ENCODE data around the gene NUDT13. TPM values are rescaled to one million over a fixed set of nuclear protein-coding genes. Genes with fewer than 3 reads are reported as not detected.

The NUDT13 gene
- total RNA-seq, 1 donor from 2014 or later, result 2.3 TPM

GRCh38 chr10:73161079-73161478 lies 50.8 kb downstream of the NUDT13 start:
- no peaks in the 10 kb centered on the region for H3K27me3 Mint-ChIP-seq (ENCODE audit: unreplicated experiment)
- DNase-seq (ENCODE audit: low spot score), result no peak
- H3K4me1 Mint-ChIP-seq (ENCODE audit: unreplicated experiment), result peaks cover 3% of the 10 kb centered on the region
- peak overlapping the region; percentile 43 for H3K4me3 Mint-ChIP-seq (ENCODE audit: unreplicated experiment)
- no peak overlapping the region for H3K27ac Mint-ChIP-seq (ENCODE audit: unreplicated experiment)
- TF ChIP-seq CTCF (IDR thresholded peaks at IDR 0.05; ENCODE audit: unreplicated experiment), result no peak
- H3K36me3 Mint-ChIP-seq (ENCODE audit: low read depth, unreplicated experiment), result peaks cover 38% of the 10 kb centered on the region
- H3K9me3 Mint-ChIP-seq (ENCODE audit: unreplicated experiment), result no peaks in the 10 kb centered on the region

GRCh38 chr10:73161662-73162061 lies 51.4 kb downstream of the NUDT13 start:
- DNase-seq (ENCODE audit: low spot score), result no peak
- H3K9me3 Mint-ChIP-seq (ENCODE audit: unreplicated experiment), result no peaks in the 10 kb centered on the region
- H3K27ac Mint-ChIP-seq (ENCODE audit: unreplicated experiment), result no peak overlapping the region
- H3K27me3 Mint-ChIP-seq (ENCODE audit: unreplicated experiment), result peaks cover 2% of the 10 kb centered on the region
- H3K4me1 Mint-ChIP-seq (ENCODE audit: unreplicated experiment), result peaks cover 9% of the 10 kb centered on the region
- TF ChIP-seq CTCF (IDR thresholded peaks at IDR 0.05; ENCODE audit: unreplicated experiment), result no peak
- H3K4me3 Mint-ChIP-seq (ENCODE audit: unreplicated experiment), result no peak overlapping the region
- peaks cover 36% of the 10 kb centered on the region for H3K36me3 Mint-ChIP-seq (ENCODE audit: low read depth, unreplicated experiment)

GRCh38 chr10:73163096-73163495 lies 52.8 kb downstream of the NUDT13 start:
- Mint-ChIP-seq H3K4me3 (ENCODE audit: unreplicated experiment) (no peak overlapping the region), H3K36me3 (ENCODE audit: low read depth, unreplicated experiment) (peaks cover 34% of the 10 kb centered on the region), H3K9me3 (ENCODE audit: unreplicated experiment) (no peaks in the 10 kb centered on the region), H3K4me1 (ENCODE audit: unreplicated experiment) (peaks cover 20% of the 10 kb centered on the region), H3K27me3 (ENCODE audit: unreplicated experiment) (peaks cover 12% of the 10 kb centered on the region), H3K27ac (ENCODE audit: unreplicated experiment) (no peak overlapping the region)
- no peak for TF ChIP-seq CTCF (IDR thresholded peaks at IDR 0.05; ENCODE audit: unreplicated experiment)
- no peak for DNase-seq (ENCODE audit: low spot score)

- peaks cover 23% of the 10 kb centered on the region for H3K4me1 Mint-ChIP-seq (ENCODE audit: unreplicated experiment)
- peaks cover 13% of the 10 kb centered on the region for H3K36me3 Mint-ChIP-seq (ENCODE audit: low read depth, unreplicated experiment)
- DNase-seq (ENCODE audit: low spot score), result no peak
- H3K27ac Mint-ChIP-seq (ENCODE audit: unreplicated experiment), result peak overlapping the region; percentile 98
- H3K27me3 Mint-ChIP-seq (ENCODE audit: unreplicated experiment), result peaks cover 12% of the 10 kb centered on the region
- no peak for TF ChIP-seq CTCF (IDR thresholded peaks at IDR 0.05; ENCODE audit: unreplicated experiment)
- no peaks in the 10 kb centered on the region for H3K9me3 Mint-ChIP-seq (ENCODE audit: unreplicated experiment)
- H3K4me3 Mint-ChIP-seq (ENCODE audit: unreplicated experiment), result peak overlapping the region; percentile 98
Measured at GRCh38 chr10:73166972-73167371, 56.7 kb downstream of the NUDT13 start.

GRCh38 chr10:73167458-73167782 lies 57.2 kb downstream of the NUDT13 start:
- Mint-ChIP-seq H3K27me3 (ENCODE audit: unreplicated experiment) (peaks cover 12% of the 10 kb centered on the region), H3K4me3 (ENCODE audit: unreplicated experiment) (peak overlapping the region; percentile 98), H3K4me1 (ENCODE audit: unreplicated experiment) (peaks cover 23% of the 10 kb centered on the region), H3K9me3 (ENCODE audit: unreplicated experiment) (no peaks in the 10 kb centered on the region), H3K36me3 (ENCODE audit: low read depth, unreplicated experiment) (peaks cover 10% of the 10 kb centered on the region), H3K27ac (ENCODE audit: unreplicated experiment) (peak overlapping the region; percentile 98)
- no peak for TF ChIP-seq CTCF (IDR thresholded peaks at IDR 0.05; ENCODE audit: unreplicated experiment)
- DNase-seq (ENCODE audit: low spot score), result no peak

All from endothelial cell (in vitro differentiated cells).